ENCODE results near the gene SLC25A22. TPM values are rescaled to one million over a fixed set of nuclear protein-coding genes. Genes with fewer than 3 reads are reported as not detected.

Gene SLC25A22
- total RNA-seq, 6 experiments from 2014 or later = 20.6 to 40.2 (median 29.9) TPM

DNA sequence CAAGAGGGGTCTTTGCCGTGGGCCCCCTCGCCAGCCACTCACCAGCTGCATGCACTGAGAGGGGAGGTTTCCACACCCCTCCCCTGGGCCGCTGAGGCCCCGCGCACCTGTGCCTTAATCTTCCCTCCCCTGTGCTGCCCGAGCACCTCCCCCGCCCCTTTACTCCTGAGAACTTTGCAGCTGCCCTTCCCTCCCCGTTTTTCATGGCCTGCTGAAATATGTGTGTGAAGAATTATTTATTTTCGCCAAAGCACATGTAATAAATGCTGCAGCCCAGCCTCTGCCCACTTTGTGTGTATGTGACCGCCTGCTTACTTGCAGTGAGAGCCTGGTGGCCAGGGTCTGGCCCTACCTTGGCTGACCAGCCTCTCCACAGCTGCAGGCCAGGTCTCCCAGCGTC is 26.9 kb upstream of the SLC25A22 start:
- Histone ChIP-seq H3K9me3 (no peaks in the 10 kb centered on the region), H3K4me3 (no peak overlapping the region), H3K27me3 (no peaks in the 10 kb centered on the region), H3K27ac (no peak overlapping the region), H3K36me3 (peaks cover 0 to 24% (median 7%) of the 10 kb centered on the region in 4 donors), H3K4me1 (peaks cover 0 to 72% (median 30%) of the 10 kb centered on the region in 4 donors)
- TF ChIP-seq POLR2A (IDR thresholded peaks at IDR 0.05) (no peak), CTCF (IDR thresholded peaks at IDR 0.05) (no peak)
- DNase-seq (no peak), ATAC-seq (peak in 1 of 4 donors; percentile 0)
- intact Hi-C loops (cut with DNase I) = no loop called here
- 46% methylated on average over 7 of the region's 11 CpGs for WGBS (ENCODE audit: insufficient coverage, low coverage, low lambda C conversion rate, missing lambda C conversion rate)

DNA sequence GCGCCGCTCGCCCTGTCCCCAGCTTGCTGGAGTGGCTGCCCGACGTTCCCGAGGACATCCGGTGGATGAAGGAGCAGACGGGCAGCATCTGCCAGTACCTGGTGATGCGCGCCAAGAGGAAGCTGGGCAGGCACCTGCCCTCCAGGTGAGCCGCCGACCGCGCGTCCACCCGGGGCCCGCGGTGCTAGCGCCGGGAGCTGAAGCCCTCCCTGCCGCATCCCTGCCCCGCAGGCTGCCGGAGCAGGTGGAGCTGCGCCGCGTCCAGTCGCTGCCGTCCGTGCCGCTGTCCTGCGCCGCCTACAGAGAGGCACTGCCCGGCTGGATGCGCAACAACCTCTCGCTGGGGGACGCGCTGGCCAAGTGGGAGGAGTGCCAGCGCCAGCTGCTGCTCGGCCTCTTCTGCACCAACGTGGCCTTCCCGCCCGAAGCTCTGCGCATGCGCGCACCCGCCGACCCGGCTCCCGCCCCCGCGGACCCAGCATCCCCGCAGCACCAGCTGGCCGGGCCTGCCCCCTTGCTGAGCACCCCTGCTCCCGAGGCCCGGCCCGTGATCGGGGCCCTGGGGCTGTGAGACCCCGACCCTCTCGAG is 26.3 kb upstream of the SLC25A22 start:
- Histone ChIP-seq H3K27me3 (no peaks in the 10 kb centered on the region), H3K9me3 (no peaks in the 10 kb centered on the region), H3K27ac (no peak overlapping the region), H3K4me3 (no peak overlapping the region), H3K36me3 (peaks cover 0 to 24% (median 7%) of the 10 kb centered on the region in 4 donors), H3K4me1 (peaks cover 0 to 66% (median 28%) of the 10 kb centered on the region in 4 donors)
- intact Hi-C loops (cut with DNase I) = no loop called here
- TF ChIP-seq CTCF (IDR thresholded peaks at IDR 0.05) = no peak
- TF ChIP-seq POLR2A (IDR thresholded peaks at IDR 0.05) = no peak
- DNase-seq (no peak), ATAC-seq (no peak)
- no CpG with 5 or more reads among the region's 59 CpGs for WGBS (ENCODE audit: insufficient coverage, low coverage, low lambda C conversion rate, missing lambda C conversion rate)

GRCh38 chr11:823441-824291 is 25.6 kb upstream of the SLC25A22 start:
- intact Hi-C loops (cut with DNase I) = no loop called here
- 83% methylated on average over 17 of the region's 53 CpGs for WGBS (ENCODE audit: insufficient coverage, low coverage, low lambda C conversion rate, missing lambda C conversion rate)
- H3K4me1 ChIP-seq = peaks cover 0 to 63% (median 24%) of the 10 kb centered on the region in 4 donors
- no peak overlapping the region for H3K4me3 ChIP-seq
- H3K36me3 ChIP-seq = peaks cover 0 to 24% (median 7%) of the 10 kb centered on the region in 4 donors
- H3K27ac ChIP-seq = no peak overlapping the region
- no peaks in the 10 kb centered on the region for H3K9me3 ChIP-seq
- no peaks in the 10 kb centered on the region for H3K27me3 ChIP-seq
- TF ChIP-seq CTCF (IDR thresholded peaks at IDR 0.05) (no peak), POLR2A (IDR thresholded peaks at IDR 0.05) (no peak)
- ATAC-seq = no peak
- DNase-seq = no peak

DNA sequence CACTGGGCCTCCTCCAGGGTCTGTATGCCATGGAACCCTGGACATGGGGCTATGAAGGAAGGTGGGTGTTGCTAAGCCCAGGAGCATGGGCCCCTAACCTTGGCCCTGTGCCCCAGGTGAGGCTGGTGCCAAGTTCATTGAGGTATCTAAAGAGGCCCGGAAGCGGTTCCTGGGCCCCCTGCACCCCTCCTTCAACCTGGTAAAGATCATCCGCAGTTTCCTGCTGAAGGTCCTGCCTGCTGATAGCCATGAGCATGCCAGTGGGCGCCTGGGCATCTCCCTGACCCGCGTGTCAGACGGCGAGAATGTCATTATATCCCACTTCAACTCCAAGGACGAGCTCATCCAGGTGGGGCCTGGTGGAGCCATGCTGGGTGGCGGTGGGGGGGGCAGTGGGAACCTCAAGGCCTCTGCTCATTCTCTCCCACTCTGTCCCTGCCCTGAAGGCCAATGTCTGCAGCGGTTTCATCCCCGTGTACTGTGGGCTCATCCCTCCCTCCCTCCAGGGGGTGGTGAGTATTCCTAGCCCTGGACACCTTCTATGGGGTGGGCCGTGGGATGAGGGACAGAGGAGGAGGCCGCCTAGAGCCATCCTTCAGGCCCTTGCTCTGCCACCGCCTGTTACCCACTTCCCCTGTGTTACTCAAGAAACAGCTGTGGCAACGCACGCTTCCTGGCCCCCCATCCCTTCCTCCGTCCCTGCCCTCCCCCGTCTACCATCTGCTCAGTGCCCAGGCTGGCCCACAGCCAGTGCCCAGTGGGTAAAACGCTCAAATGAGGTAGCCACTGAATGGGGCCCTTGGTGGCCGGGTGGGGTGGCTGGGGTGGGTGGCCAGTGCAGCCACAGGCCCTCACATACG is 23.7 kb upstream of the SLC25A22 start:
- ATAC-seq (no peak), DNase-seq (no peak)
- H3K36me3 ChIP-seq = peaks cover 0 to 24% (median 7%) of the 10 kb centered on the region in 4 donors
- WGBS (ENCODE audit: insufficient coverage, low coverage, low lambda C conversion rate, missing lambda C conversion rate) = 36% methylated on average over 14 of the region's 22 CpGs
- H3K4me1 ChIP-seq = peaks cover 0 to 52% (median 24%) of the 10 kb centered on the region in 4 donors
- intact Hi-C loops (cut with DNase I) = no loop called here
- H3K4me3 ChIP-seq = peak overlapping the region; percentile 30 to 99 (median 71)
- no peaks in the 10 kb centered on the region for H3K9me3 ChIP-seq
- no peaks in the 10 kb centered on the region for H3K27me3 ChIP-seq
- TF ChIP-seq CTCF (IDR thresholded peaks at IDR 0.05) (no peak), POLR2A (IDR thresholded peaks at IDR 0.05) (no peak)
- peak overlapping the region; percentile 36 to 94 (median 88) for H3K27ac ChIP-seq
